CD4-positive, alpha-beta T cell treated with Interleukin-6 for 4 hours (primary cell): ENCODE data around the gene IL13.
A peak's percentile ranks its signal among the peaks of the same experiment; 100 is the strongest.

Source experiments
- DNase-seq: peaks from one replicate; pipeline ENCODE4 v3.0.0-alpha.2; 2020; ENCODE audit warnings: mixed read lengths

IL13 gene

GRCh38 chr5:132656774-132657355 lies 1.1 kb upstream of the IL13 start:
- no peak for DNase-seq

GRCh38 chr5:132658381-132659302 lies 669 bp downstream of the IL13 start:
- DNase-seq = no peak

- no peak for DNase-seq
These were observed 1.9 kb downstream of the IL13 start for GRCh38 chr5:132659598-132660493.

GRCh38 chr5:132661231-132662003 lies 3.4 kb downstream of the IL13 start:
- no peak for DNase-seq

GRCh38 chr5:132662004-132662401 lies 4.0 kb downstream of the IL13 start:
- DNase-seq = no peak

GRCh38 chr5:132662925-132663770 lies 5.2 kb downstream of the IL13 start:
- DNase-seq = peak; percentile 15

GRCh38 chr5:132663771-132664695 lies 6.1 kb downstream of the IL13 start:
- DNase-seq = no peak

GRCh38 chr5:132664696-132665209 lies 6.8 kb downstream of the IL13 start:
- DNase-seq = no peak

GRCh38 chr5:132665574-132666080 lies 7.7 kb downstream of the IL13 start:
- DNase-seq = no peak

- no peak for DNase-seq
These were observed 8.5 kb downstream of the IL13 start for GRCh38 chr5:132666310-132667123.

- no peak for DNase-seq
These were observed 9.3 kb downstream of the IL13 start for GRCh38 chr5:132667309-132667708.

- DNase-seq = no peak
These were observed 10.1 kb downstream of the IL13 start for GRCh38 chr5:132667761-132668705.

GRCh38 chr5:132668706-132669454 lies 10.9 kb downstream of the IL13 start:
- no peak for DNase-seq

GRCh38 chr5:132669455-132669820 lies 11.5 kb downstream of the IL13 start:
- DNase-seq = no peak

GRCh38 chr5:132669966-132670882 lies 12.3 kb downstream of the IL13 start:
- no peak for DNase-seq

- no peak for DNase-seq
These were observed 13.0 kb downstream of the IL13 start for GRCh38 chr5:132671000-132671399.
